GM21528 (cell line): Measurements from ENCODE around the gene MCAT.
"Not testable (repeated sequence)": the region's sequence is repeated elsewhere in the genome, so short reads cannot be mapped to it uniquely, and the experiment has no call there.

Source experiments
- ATAC-seq: cut with Tn5 transposase; IDR thresholded peaks from one replicate; pipeline ENCODE4 v1.9.1; 2021; ENCODE audit warnings: mild to moderate bottlenecking, moderate library complexity; ENCODE audit not compliant: unreplicated experiment, low FRiP score

The MCAT gene

GRCh38 chr22:43156413-43156812 is 13.2 kb upstream of the MCAT start:
- ATAC-seq = no peak

GRCh38 chr22:43155789-43156188 is 12.6 kb upstream of the MCAT start:
- no peak for ATAC-seq

GRCh38 chr22:43154887-43155536 is 11.8 kb upstream of the MCAT start:
- ATAC-seq = no peak

- ATAC-seq = no peak
Measured at GRCh38 chr22:43153899-43154298, 10.7 kb upstream of the MCAT start.

- ATAC-seq = no peak
Measured at GRCh38 chr22:43152357-43153071, 9.3 kb upstream of the MCAT start.

GRCh38 chr22:43152003-43152356 is 8.8 kb upstream of the MCAT start:
- ATAC-seq = no peak

GRCh38 chr22:43151251-43152002 is 8.2 kb upstream of the MCAT start, which contains the start of gene TSPO:
Gene TSPO, plus strand, starts transcription at chr22:43151559. Its CDS starts 7,680 bp downstream, at chr22:43159239.
- no peak for ATAC-seq

GRCh38 chr22:43150731-43151206 is 7.6 kb upstream of the MCAT start:
- ATAC-seq = no peak

GRCh38 chr22:43148581-43148980 is 5.4 kb upstream of the MCAT start:
- ATAC-seq = no peak

GRCh38 chr22:43147821-43148220 is 4.6 kb upstream of the MCAT start:
- no peak for ATAC-seq

GRCh38 chr22:43146332-43146731 is 3.1 kb upstream of the MCAT start:
- not testable (repeated sequence) for ATAC-seq

- ATAC-seq = not testable (repeated sequence)
Measured at GRCh38 chr22:43145371-43145770, 2.2 kb upstream of the MCAT start.

GRCh38 chr22:43144949-43145348 is 1.8 kb upstream of the MCAT start:
- no peak for ATAC-seq

GRCh38 chr22:43136801-43137200 is 6.4 kb downstream of the MCAT start:
- ATAC-seq = no peak

- no peak for ATAC-seq
Measured at GRCh38 chr22:43136255-43136654, 6.9 kb downstream of the MCAT start.

GRCh38 chr22:43135565-43135964 is 7.6 kb downstream of the MCAT start:
- ATAC-seq = no peak

GRCh38 chr22:43134553-43134952 is 8.6 kb downstream of the MCAT start:
- no peak for ATAC-seq

GRCh38 chr22:43133401-43133800 is 9.8 kb downstream of the MCAT start:
- ATAC-seq = no peak

GRCh38 chr22:43131773-43132501 is 11.3 kb downstream of the MCAT start:
- ATAC-seq = no peak
